GM18498 (cell line): ENCODE data around the gene NXN.
"Not testable (repeated sequence)": the region's sequence is repeated elsewhere in the genome, so short reads cannot be mapped to it uniquely, and the experiment has no call there.

Experiments
- ATAC-seq: cut with Tn5 transposase; IDR thresholded peaks from one replicate; pipeline ENCODE4 v1.9.1; 2021; ENCODE audit warnings: mild to moderate bottlenecking, moderate library complexity; ENCODE audit not compliant: unreplicated experiment

Gene NXN

DNA sequence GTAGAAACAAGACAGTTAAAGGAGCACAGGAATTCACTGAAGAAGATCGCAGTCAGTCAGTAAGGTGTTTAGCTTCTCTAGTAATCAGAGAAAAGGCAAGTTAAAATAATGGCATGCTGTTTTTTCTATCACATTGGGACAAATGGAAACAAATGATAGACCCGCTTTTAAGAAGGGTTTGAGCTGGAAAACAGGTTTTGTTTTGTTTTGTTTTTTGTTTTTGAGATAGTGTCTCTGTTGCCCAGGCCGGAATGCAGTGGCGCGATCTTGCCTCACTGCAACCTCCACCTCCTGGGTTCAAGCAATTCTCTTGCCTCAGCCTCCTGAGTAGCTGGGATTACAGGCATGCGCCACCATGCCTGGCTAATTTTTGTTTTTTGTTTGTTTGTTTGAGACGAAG is 193.7 kb downstream of the NXN start:
- not testable (repeated sequence) for ATAC-seq

DNA sequence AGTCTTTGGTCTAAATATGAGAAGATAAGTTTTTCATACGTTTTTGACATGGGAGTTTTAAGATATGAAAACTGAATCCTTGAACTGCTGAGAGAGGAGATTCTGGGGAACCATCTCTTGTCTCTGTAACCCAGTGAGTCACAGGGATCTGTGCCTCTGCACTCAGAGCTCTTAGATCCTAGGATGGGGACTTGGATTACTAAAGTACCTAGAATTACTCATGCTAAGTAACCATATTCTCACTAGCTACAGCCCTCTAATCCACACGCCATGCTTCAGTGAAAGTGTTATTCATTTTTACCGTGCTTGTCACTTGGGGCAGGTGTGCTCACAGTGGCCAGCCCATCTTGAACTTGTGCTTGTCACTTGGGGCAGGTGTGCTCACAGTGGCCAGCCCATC is 195.4 kb downstream of the NXN start:
- ATAC-seq: no peak

DNA sequence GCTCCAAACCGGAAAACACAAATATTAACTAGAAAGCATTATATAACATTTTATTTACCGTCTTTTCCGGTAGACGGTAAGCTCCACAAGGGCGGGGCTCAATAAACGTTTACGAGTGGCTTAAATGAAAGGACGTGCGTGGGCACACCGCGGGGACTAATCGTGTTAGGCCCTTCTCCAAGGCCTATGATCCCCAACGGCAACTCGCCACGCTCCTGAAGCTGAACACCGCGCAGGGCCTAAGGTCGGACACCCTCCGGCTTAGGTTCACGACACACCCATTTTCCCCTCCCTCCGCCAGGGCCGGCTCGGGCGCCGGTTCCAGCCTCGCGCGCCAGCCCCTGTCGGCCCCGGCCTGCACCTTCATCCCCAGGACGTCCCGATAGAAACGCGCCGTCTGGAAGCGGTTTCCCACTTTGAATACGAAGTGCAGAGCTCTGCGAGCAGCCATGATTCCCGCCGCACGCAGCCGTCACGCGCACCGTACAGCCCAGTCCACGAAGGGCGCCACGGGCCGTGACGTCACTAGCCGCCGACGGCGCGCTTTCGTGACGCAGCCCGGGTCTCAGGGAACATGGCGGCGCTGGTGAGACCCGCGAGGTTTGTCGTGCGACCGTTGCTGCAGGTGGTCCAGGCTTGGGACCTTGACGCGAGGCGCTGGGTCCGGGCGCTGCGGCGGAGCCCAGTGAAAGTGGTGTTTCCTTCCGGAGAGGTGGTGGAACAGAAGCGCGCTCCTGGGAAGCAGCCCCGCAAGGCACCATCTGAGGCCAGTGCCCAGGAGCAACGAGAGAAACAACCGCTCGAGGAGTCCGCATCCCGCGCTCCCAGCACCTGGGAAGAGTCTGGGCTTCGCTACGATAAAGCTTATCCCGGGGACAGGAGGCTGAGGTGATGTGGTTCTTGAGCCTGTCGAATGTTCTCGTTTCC is 197.5 kb downstream of the NXN start, which contains the start of the genes GLOD4 and MRM3:
TSS of gene GLOD4 (minus strand) at position 476 of the 927 bp plus-strand sequence. CDS start at position 451, 25 bp downstream.
TSS of gene MRM3 (plus strand) at position 549 of the 927 bp plus-strand sequence. CDS start at position 575, 26 bp downstream.
- peak; percentile 89 for ATAC-seq

DNA sequence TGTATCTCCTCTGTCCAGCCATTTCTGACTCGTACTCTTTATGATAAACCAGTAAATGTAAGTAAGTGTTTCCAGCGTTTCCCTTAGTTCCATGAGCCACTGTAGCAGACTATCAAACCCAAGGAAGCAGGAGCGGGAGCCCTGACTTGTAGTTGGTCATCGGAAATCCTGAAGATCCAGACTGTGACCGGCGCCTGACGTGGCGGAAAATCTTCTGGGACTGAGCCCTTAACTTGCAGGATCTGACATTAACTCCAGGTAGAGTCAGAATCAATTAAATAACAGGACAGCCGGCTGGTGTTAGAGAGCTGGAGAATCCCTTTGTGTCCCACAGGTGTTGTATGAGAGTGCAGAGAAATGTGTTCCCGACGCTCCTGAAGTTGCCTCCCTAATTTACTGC is 201.5 kb downstream of the NXN start:
- no peak for ATAC-seq

DNA sequence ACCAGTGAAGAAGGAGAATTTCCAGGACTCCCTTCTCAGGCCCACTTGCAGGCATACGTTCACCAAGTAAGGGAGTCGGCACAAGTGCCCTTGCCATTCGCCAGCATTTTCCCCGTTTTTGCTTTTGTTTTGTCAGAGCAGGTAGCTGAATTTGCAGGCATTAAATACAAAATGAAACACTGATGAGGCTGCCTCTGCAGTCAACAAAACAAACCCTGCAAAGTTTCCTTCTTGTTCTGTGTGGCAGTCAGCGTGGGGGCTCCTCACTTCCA is 205.3 kb downstream of the NXN start:
- ATAC-seq: no peak

DNA sequence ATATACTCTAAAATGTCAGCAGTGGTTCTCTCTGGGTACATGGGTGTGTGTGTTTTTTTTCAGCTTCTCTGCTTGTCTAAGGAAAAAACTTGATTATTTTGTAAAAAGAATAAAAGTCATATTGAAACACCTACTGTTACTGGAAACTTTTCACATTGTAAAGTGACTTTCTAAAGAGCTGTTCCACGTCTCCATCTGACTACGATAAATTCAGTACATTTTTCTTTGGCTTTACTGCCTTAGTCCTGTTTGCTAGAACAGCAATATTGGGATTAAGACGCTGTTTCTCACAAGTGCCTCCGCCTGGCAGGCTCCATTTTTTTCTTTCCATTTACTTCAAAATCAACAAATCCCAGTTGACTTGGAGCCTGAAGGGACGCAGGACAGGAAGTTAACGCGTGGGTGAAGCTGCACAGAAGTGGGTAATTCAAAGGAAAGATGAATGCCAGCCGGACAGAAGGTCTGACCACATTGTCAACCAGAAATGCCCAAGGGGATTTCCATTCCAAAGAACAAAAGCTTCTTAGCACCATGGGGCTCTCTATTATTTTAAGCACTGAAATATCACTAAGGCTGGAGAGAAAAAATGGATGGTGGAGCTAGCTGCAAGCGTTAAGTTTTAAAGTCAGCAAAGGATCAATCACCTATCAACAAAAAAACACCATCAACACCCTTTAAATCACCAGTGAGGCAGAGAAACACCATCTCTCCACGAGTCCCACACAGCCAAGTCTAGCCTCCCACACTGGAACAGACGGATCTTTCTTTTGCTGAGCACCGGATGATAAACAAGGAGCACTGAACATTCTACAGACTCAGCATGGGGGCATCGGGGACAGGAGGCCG is 205.9 kb downstream of the NXN start:
- ATAC-seq: no peak

DNA sequence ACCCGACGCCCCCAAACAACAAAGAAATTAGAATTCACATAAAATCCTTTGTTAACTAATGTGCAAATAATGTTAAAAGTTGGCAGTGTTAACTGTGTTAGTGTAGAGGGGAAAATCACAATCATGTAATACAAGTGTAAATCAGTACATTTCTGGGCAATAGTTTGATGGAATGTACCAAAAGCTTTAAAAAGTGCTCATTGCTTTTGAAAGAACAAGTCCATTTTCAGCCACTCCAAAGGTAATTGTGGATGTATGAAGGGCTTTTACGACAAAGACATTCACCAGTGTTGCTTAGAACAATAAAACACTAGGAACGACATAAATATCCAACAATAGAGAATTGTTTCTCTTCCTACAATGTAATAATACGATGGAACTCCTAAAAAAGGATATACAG is 206.6 kb downstream of the NXN start:
- ATAC-seq: no peak

DNA sequence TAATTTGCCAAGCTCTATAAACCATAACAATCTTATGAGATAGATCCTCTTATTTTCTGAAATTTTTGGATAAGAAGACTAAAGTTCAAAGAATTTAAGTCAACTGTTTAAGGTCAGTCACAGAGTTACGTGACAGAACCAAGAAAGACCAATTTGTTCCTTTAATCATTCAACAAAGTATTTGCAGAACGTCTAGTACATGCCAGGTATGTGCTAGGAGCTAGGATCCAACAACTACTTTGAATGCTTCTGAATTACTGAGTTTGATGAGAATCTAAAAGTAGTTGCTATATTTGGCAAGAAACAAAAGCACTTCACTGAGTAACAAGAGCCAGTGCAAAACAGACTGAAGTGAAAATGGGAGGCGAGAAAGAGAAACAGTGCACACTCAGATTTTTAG is 212.5 kb downstream of the NXN start:
- no peak for ATAC-seq

DNA sequence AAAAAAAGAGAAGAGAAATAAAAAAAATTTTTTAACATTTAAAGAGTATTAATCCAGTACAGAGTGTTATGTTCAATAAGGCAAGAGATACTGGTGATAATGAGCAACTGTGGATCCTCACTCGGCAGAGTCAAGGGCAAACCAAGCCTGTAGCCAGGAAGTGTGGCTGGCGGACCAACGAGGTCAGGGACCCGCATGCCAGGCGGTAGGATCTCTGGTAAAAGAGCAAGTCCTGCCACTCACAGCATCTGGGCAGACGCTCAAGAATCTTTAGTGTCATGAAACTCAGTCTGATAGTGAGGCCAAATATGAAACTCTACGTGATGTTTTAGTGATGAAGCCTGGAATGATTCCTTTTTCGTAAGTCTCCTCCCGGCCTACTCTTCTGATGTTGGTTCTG is 219.2 kb downstream of the NXN start:
- no peak for ATAC-seq

DNA sequence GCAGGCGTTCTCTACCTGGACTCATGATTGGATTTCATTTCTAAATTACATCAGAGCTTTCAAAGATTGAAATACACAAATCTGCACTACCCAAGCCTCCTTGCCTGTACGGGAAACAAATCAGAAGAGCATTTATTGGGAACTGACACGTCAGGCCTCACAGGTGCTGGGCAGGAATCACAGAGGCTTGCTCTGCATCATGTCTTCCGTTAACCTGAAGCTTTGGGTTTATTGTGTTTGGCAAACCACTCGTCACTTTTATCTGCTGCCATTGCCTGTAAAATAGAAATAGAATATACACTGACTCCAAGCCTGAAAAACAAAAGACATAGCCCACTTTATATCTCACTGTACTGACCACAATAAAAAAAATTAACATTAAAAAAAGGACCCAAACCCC is 219.6 kb downstream of the NXN start:
- no peak for ATAC-seq

DNA sequence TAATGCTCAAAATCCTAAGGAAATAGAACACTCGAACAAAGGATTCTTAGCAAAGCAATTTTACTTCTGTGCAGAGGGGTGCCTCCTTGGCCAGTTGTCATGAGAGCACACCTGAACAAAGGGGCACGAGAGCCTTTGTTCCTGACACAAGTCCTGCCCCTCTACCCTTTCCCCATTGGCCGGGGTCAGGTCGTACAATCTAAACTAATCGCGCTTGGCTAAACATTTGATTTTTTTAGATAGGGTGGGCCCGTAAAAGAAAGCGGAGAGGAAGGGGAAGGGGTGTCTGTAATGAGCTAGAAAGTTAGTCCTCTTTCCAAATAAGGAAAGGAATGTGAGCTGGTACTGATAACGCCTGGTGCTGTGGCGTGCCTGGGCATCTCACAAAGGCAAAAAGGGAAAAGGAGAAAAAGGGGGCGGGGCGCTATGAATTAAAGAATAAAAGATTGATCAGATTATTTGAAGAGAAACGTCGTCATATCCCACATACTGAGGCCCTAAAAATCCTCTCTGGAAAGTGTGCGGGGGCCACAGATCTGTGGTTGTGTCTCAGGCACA is 223.5 kb downstream of the NXN start:
- not testable (repeated sequence) for ATAC-seq

DNA sequence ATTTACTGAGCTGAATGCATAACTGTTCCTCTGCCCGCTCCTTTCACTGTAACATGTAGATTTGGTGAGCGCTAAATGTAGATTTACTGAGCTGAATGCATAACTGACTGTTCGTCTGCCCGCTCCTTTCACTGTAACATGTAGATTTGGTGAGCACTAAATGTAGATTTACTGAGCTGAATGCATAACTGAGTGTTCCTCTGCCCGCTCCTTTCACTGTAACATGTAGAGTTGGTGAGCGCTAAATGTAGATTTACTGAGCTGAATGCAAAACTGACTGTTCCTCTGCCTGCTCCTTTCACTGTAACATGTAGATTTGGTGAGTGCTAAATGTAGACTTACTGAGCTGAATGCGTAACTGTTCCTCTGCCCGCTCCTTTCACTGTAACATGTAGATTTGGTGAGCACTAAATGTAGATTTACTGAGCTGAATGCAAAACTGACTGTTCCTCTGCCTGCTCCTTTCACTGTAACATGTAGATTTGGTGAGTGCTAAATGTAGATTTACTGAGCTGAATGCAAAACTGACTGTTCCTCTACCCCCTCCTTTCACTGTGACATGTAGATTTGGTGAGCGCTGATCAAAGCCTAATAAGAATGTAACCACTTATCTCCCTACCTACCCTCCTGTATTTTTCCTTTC is 224.1 kb downstream of the NXN start:
- not testable (repeated sequence) for ATAC-seq

DNA sequence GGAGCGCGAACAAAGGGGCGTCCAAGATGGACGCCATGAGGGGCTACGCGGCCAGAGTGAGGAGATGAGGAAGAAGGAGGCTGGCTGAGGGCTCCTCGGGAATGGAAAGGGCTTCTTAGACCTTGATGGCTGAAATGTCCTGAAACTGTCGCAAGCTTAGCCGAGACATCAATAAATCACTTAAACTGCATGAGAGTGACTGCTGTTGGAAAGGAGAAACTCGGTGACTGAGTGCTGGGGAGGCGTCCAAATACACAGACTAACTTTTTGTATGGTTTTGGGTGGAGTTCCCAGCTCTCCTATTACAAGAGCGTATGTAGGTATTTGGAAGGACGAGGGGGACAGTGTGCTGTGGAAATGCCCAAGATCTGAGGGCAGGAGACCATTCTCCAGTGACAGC is 226.2 kb downstream of the NXN start:
- no peak for ATAC-seq

DNA sequence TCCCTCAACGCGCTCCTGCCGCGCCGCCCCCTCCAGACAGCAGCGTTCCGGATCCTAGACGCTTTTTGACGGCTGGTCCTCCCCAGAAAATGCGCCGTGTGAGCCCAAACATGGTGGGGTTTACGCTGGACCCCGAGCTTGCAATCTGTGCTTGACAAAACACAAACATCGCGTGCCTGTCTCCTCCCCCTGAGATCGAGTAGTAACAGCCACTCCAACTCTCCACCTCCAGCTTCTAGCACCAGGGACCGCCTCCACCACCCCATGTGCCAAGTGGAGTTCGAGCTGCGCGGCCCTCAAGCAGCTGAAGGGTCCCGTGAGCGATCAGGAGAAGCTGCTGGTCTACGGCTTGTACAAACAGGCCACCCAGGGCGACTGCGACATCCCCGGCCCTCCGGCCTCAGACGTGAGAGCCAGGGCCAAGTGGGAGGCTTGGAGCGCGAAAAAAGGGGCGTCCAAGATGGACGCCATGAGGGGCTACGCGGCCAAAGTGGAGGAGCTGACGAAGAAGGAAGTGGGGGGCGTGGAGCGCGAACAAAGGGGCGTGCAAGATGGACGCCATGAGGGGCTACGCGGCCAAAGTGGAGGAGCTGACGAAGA is 226.9 kb downstream of the NXN start:
- ATAC-seq: peak; percentile 19

DNA sequence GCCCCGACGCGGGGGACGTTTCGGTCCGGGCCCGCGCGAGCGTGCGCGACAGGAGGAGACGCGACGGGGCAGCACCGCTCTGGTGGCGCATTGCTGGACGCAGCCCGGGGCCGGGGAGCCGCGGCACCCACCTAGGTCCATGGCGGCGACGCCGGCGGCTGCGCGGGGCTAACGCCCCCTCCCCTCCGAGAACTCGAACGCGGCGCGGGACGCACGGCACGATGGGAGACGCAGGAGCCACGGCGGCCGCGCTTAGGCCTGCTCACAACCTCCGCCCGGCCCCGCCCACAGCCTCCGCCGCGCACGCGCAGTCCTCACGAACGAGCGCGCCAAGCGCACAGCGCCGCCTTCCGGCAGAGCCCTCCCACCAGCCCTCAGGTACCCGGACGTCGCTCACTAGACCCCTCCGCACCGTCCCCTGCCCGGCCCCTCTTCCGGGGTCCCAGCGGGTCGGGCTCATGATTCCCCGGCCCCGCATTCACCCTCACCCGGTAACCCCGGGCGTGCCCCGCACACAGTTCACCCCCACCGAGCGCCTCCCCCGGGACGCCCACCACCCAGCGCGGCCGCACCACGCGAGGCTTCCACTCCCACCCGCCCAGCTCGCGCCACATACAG is 227.5 kb downstream of the NXN start, which contains the start of gene GEMIN4:
TSS of gene GEMIN4 (minus strand) at position 263 of the 618 bp plus-strand sequence. CDS start at position 141, 122 bp downstream.
- peak; percentile 85 for ATAC-seq

DNA sequence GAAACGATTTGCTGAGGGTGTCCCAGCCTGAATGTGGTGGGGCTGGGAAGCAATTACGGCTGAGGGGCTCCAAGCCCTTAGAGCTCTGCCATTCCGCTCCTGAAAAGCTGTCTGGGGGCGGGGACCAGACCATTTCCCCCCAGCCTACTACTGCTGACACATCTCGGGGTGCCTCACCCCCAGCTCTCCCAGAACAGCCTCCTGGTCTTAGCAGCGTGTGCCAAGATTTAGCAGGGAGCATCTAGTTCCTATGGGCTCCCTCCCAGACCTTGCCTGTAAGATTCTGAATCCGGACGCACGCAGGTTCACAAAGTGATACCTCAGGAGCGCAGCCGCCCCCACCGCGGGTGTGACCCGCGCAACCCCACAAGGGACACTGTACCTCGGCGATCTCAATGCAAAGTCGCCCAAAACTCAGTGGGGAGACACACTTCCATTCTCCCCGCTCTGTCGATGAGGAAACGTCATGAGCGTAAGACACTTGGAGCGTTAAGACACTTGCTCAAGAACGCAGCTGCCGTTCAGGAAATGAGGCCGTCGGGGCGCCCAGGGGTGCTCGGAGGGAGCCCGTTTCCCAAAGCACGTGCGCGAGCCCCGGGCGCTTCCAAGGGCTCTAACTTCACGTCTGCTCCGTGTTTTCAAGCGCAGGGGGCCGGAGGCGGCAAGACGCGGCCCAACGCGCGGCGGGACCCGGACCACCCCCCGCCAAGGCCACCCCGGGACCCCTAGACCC is 228.1 kb downstream of the NXN start:
- ATAC-seq: peak; percentile 42

DNA sequence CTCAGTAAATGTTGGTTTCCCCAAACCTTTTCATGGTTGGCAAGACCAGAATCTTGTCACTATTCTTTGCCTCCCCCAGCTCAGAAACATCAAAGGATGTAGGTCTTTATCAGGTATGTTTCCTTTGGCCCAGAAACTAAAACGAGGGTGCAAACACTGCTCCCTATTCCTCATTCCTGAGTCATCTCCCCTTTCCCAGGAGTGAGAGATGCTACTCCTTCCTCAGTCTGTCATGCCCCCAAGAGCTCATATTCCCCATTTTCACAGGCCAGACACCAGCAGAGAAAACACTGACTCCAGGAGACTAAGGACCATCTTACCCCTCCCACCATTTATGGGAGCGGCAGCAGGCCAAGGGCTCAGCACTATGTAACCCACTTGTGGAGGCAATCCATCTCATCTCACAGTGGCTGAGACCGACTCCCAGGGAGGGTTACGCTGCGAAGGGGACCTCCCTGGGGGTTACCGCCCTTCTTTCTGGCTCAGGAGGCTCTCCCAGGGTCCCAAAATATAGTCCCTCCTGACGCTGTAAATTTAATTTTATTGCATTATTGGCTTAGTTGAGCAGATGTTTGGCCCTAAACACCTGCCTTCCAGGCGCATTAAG is 229.0 kb downstream of the NXN start:
- no peak for ATAC-seq

DNA sequence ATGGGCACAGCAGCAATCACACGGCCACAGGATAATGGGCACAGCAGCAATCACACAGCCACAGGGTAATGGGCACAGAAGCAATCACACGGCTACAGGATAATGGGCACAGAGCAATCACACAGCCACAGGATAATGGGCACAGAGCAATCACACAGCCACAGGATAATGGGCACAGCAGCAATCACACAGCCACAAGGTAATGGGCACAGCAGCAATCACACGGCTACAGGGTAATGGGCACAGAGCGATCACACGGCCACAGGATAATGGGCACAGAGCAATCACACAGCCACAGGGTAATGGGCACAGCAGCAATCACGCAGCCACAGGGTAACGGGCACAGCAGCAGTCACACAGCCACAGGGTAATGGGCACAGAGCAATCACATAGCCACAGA is 230.2 kb downstream of the NXN start:
- not testable (repeated sequence) for ATAC-seq
